GM12878 (cell line): ENCODE data around the gene FBXL5. TPM values are rescaled to one million over a fixed set of nuclear protein-coding genes. Genes with fewer than 3 reads are reported as not detected.

ENCODE experiments used
- ATAC-seq: fragments of 200-7000 bp; cut with Tn5 transposase; 3 replicates; pipeline ENCODE4 v1.9.1; 2020; ENCODE audit warnings: mild to moderate bottlenecking, moderate library complexity
- BruUV-seq: library from RNA; stranded (reverse); fragments of 400-500 nt; replicated peaks from 2 replicates; lab custom pipeline; 2021; lab: Mats Ljungman, UMichigan
- CTCF ChIA-PET: fragments of 300-600 bp; sonication (Branson Sonifier 250); formaldehyde crosslinking; extraction: SDS; loops from one replicate; lab custom pipeline; 2021; ENCODE audit warnings: inconsistent platforms; lab: Yijun Ruan, JAX
- POLR2A ChIA-PET: fragments of 350-600 bp; formaldehyde crosslinking; extraction: SDS; loops from one replicate; lab custom pipeline; 2021; ENCODE audit warnings: inconsistent platforms; lab: Charles Lee
- RAD21 ChIA-PET: fragments of 300-600 bp; sonication (Branson Sonifier 250); formaldehyde crosslinking; loops from one replicate; lab custom pipeline; 2023; ENCODE audit warnings: antibody characterized with exemption; ENCODE audit not compliant: unreplicated experiment; lab: Charles Lee
- SMC1A ChIA-PET: fragments of 300-600 bp; sonication (Branson Sonifier 250); formaldehyde crosslinking; loops from one replicate; lab custom pipeline; 2023; ENCODE audit not compliant: unreplicated experiment, uncharacterized antibody; lab: Charles Lee
- DNase-seq: peaks from one replicate; pipeline ENCODE4 v3.0.0-alpha.2; 2011; ENCODE audit warnings: low read depth, low spot score
- FAIRE-seq: peaks from 3 replicates; lab custom pipeline; 2011; peaks lifted over from hg19 to GRCh38; lab: Jason Lieb, UNC
- H2AFZ ChIP-seq: 2 replicates; pipeline ENCODE4 v1.6.0; 2011; ENCODE audit warnings: low read depth, low read length, control low read depth; ENCODE audit not compliant: control insufficient read depth
- H3K27ac ChIP-seq: 2 replicates; pipeline ENCODE4 v1.5.1; 2011; ENCODE audit warnings: control low read depth; ENCODE audit not compliant: control insufficient read depth, insufficient read depth
- H3K27me3 ChIP-seq, 2 experiments: replicated peaks in 1 of 2; 2 replicates each; pipeline versions ENCODE4 v1.6.0 to v1.6.1; 2011; ENCODE audit warnings: low read length in 1 of 2; ENCODE audit not compliant: control insufficient read depth in 2 of 2, insufficient read depth in 2 of 2
- H3K36me3 ChIP-seq, 2 experiments: 2 replicates each; pipeline ENCODE4 v1.5.1; 2011; ENCODE audit warnings: low read length in 1 of 2; ENCODE audit not compliant: control insufficient read depth in 2 of 2, insufficient read depth in 2 of 2
- H3K4me1 ChIP-seq: 2 replicates; pipeline ENCODE4 v1.6.1; 2011; ENCODE audit warnings: mild to moderate bottlenecking, low read length, moderate library complexity, mixed read lengths; ENCODE audit not compliant: control insufficient read depth, insufficient read depth
- H3K4me2 ChIP-seq: 2 replicates; pipeline ENCODE4 v1.6.0; 2011; ENCODE audit warnings: control low read depth; ENCODE audit not compliant: control insufficient read depth, insufficient read depth
- H3K4me3 ChIP-seq: fragments of 200-600 bp; sonication (generic); 2 replicates; pipeline ENCODE4 v1.5.1; 2016
- H3K79me2 ChIP-seq: 2 replicates; pipeline ENCODE4 v1.6.0; 2011; ENCODE audit warnings: low read length; ENCODE audit not compliant: control insufficient read depth, insufficient read depth
- H3K9ac ChIP-seq: 2 replicates; pipeline ENCODE4 v1.8.0; 2011; ENCODE audit warnings: low read length, control low read depth, mixed read lengths; ENCODE audit not compliant: control insufficient read depth, insufficient read depth
- H3K9me3 ChIP-seq: replicated peaks from 3 replicates; pipeline ENCODE4 v1.5.1; 2011; ENCODE audit warnings: mild to moderate bottlenecking, low read length; ENCODE audit not compliant: control insufficient read depth, insufficient read depth
- H4K20me1 ChIP-seq: 2 replicates; pipeline ENCODE4 v1.6.0; 2011; ENCODE audit not compliant: control insufficient read depth, insufficient read depth
- BHLHE40 ChIP-seq, 2 experiments: fragments of 450-650 bp in 1 of 2; IDR thresholded peaks; 2 replicates each; pipeline ENCODE4 v1.6.1; 2011 to 2017; ENCODE audit warnings: low read depth in 2 of 2, borderline replicate concordance in 1 of 2, improper control_type of control experiment in 1 of 2, low read length in 1 of 2, mild to moderate bottlenecking in 1 of 2
- ETV6 ChIP-seq, 2 experiments: fragments of 450-650 bp in 1 of 2; IDR thresholded peaks in 1 of 2; conservative IDR thresholded peaks in 1 of 2; 2 replicates each; pipeline ENCODE4 v1.6.1; 2014; ENCODE audit warnings: antibody characterized with exemption in 1 of 2, borderline replicate concordance in 1 of 2, low read depth in 1 of 2, mild to moderate bottlenecking in 1 of 2, moderate library complexity in 1 of 2
- HDAC6 ChIP-seq: fragments of 200-600 bp; sonication (generic); IDR thresholded peaks from one replicate; pipeline ENCODE4 v1.8.0; 2017; ENCODE audit warnings: antibody characterized with exemption; ENCODE audit not compliant: unreplicated experiment
- IRF5 ChIP-seq: fragments of 450-650 bp; IDR thresholded peaks from 2 replicates; pipeline ENCODE4 v1.6.1; 2017; ENCODE audit warnings: borderline replicate concordance
- RUNX3 ChIP-seq: IDR thresholded peaks from 2 replicates; pipeline ENCODE4 v1.6.1; 2012; ENCODE audit warnings: low read length, inconsistent platforms
- TAF1 ChIP-seq: IDR thresholded peaks from 2 replicates; pipeline ENCODE4 v1.6.1; 2011; ENCODE audit warnings: mild to moderate bottlenecking, low read depth, low read length, borderline replicate concordance
- YY1 ChIP-seq: IDR thresholded peaks from 2 replicates; pipeline ENCODE4 v1.6.1; 2011; ENCODE audit warnings: low read depth, mild to moderate bottlenecking, low read length
- ZBTB4 ChIP-seq: fragments of 450-650 bp; formaldehyde crosslinking; IDR thresholded peaks from 2 replicates; pipeline ENCODE4 v1.4.0; 2022; ENCODE audit warnings: mild to moderate bottlenecking, moderate library complexity
- ZNF622 ChIP-seq: fragments of 450-650 bp; IDR thresholded peaks from 2 replicates; pipeline ENCODE4 v1.6.1; 2017; ENCODE audit warnings: mild to moderate bottlenecking, inconsistent platforms
- WGBS: methylation state at CpG from one replicate; pipeline ENCODE4 v1.1.6; 2016; ENCODE audit warnings: low lambda C conversion rate; ENCODE audit not compliant: insufficient replicate concordance, insufficient coverage; ENCODE audit errors: missing lambda C conversion rate; 5-methylcytosine and 5-hydroxymethylcytosine counted together
- in situ Hi-C: fragments of 300-500 bp; cut with MboI; formaldehyde crosslinking; loops from 9 replicates; pipeline ENCODE4 v1.14.3; 2018; ENCODE audit warnings: mixed read lengths
- intact Hi-C: fragments of 100-400 bp; cut with micrococcal nuclease; formaldehyde crosslinking; loops from one replicate; pipeline ENCODE4 v1.14.2; 2022; ENCODE audit not compliant: unreplicated experiment
- polyA plus RNA-seq, 11 experiments: library from polyadenylated mRNA; depleted of rRNA in 4 of 11; unstranded in 6 of 11; stranded (reverse) in 5 of 11; fragments of >200 nt; fragmentation: Nextera tagmentation in 4 of 11; fragmentation: Illumina TruSeq in 1 of 11; extraction: Ambion mirVana in 4 of 11; extraction: Trizol in 1 of 11; gene quantifications; 1 replicate in 1 of 11; 2 replicates in 10 of 11; pipeline versions ENCODE4 v1.2.1 to v1.2.3, GENCODE V29; 2011 to 2016; ENCODE audit warnings: inconsistent platforms in 2 of 11, missing spikeins in 2 of 11, low read depth in 1 of 11
- total RNA-seq, 4 experiments: library from RNA; depleted of rRNA in 3 of 4; stranded (reverse); fragments of >200 nt in 3 of 4; fragmentation: Illumina TruSeq in 1 of 4; extraction: Trizol in 1 of 4; gene quantifications; 2 replicates each; pipeline versions ENCODE4 v1.2.1 to v1.2.3, GENCODE V29; 2013 to 2021

The FBXL5 gene
- total and polyA plus RNA-seq, 10 of the 15 experiments (the other 5 are each of a cell fraction or from before 2014, with no cell fraction given) = 10.1 to 46.2 (median 32.7) TPM

GRCh38 chr4:15703439-15703838, 48.3 kb upstream of the FBXL5 start (continued):
- TF ChIP-seq ZBTB4 (CRISPR knock-in tag) (no peak), ETV6 (conservative IDR thresholded peaks at IDR 0.05 in 1 of 2, IDR thresholded peaks at IDR 0.05 in 1 of 2; ENCODE audit: borderline replicate concordance in 1 of 2, low read depth in 1 of 2) (no peak), ZNF622 (no peak), IRF5 (no peak), RUNX3 (no peak)

- no peaks in the 10 kb centered on the region for H4K20me1 ChIP-seq
- H3K4me3 ChIP-seq = peak within 1 kb of the TSS; percentile 73
- intact Hi-C loops (no loop called here), in situ Hi-C loops (no loop called here)
- H3K4me2 ChIP-seq = peak within 1 kb of the TSS; percentile 90
- no peaks in the 10 kb centered on the region; the same call in 2 of the 3 replicates for H3K9me3 ChIP-seq
- H3K36me3 ChIP-seq = no peaks in the 10 kb centered on the region
- no peak for DNase-seq
- ATAC-seq = peak; percentile 80
- RAD21 ChIA-PET = no interaction called here
- H3K27ac ChIP-seq = no peak within 1 kb of the TSS
- POLR2A ChIA-PET = no interaction called here
- no peaks in the 10 kb centered on the region for H3K27me3 ChIP-seq
- WGBS = 11% methylated on average over 28 of the region's 43 CpGs
- H3K4me1 ChIP-seq = no peaks in the 10 kb centered on the region
- H2AFZ ChIP-seq = peak within 1 kb of the TSS; percentile 75
- CTCF ChIA-PET = no interaction called here
- no peak for FAIRE-seq
- H3K79me2 ChIP-seq = no peaks in the 10 kb centered on the region
- SMC1A ChIA-PET = no interaction called here
- no TSS peak for BruUV-seq
- TF ChIP-seq HDAC6 = peak; percentile 64
- peak; percentile 24; the same call in 1 of the 2 replicates for TF ChIP-seq YY1
- TF ChIP-seq BHLHE40 (IDR thresholded peaks at IDR 0.05; ENCODE audit: borderline replicate concordance in 1 of 2, low read depth in 2 of 2, low read length in 1 of 2) = peak in 1 of 2 experiments; percentile 50; a peak in 1 of 4 replicates
- TF ChIP-seq TAF1 = no peak
- TF ChIP-seq, all 136 proteins: peak for 3
- H3K9ac ChIP-seq = peak within 1 kb of the TSS; percentile 27; the same call in 1 of the 2 replicates
Measured at GRCh38 chr4:15702941-15703403, 47.8 kb upstream of the FBXL5 start, which contains the start of gene BST1. TSS of gene BST1 (plus strand) at chr4:15703065. CDS start at chr4:15703145, 80 bp downstream.
